Hepatocyte (in vitro differentiated cells): Measurements from ENCODE around the gene GTSE1. TPM values are rescaled to one million over a fixed set of nuclear protein-coding genes. Genes with fewer than 3 reads are reported as not detected.

Source experiments
- DNase-seq: peaks from one replicate; pipeline ENCODE4 v3.0.0-alpha.2; 2016; ENCODE audit warnings: low spot score
- H2AFZ ChIP-seq: fragments of 200-600 bp; sonication (generic); 2 replicates; pipeline ENCODE4 v1.6.0; 2016; ENCODE audit warnings: antibody characterized with exemption, mild to moderate bottlenecking
- H3K27ac ChIP-seq: fragments of 200-600 bp; sonication (generic); 2 replicates; pipeline ENCODE4 v1.5.1; 2016; ENCODE audit warnings: mild to moderate bottlenecking
- H3K27me3 ChIP-seq: fragments of 200-600 bp; sonication (generic); 2 replicates; pipeline ENCODE4 v1.6.1; 2016
- H3K36me3 ChIP-seq: fragments of 200-600 bp; sonication (generic); replicated peaks from 2 replicates; pipeline ENCODE4 v1.5.1; 2016; ENCODE audit warnings: low read depth; ENCODE audit not compliant: insufficient read depth
- H3K4me1 ChIP-seq: fragments of 200-600 bp; sonication (generic); 2 replicates; pipeline ENCODE4 v1.5.1; 2016; ENCODE audit warnings: mild to moderate bottlenecking, moderate library complexity; ENCODE audit not compliant: insufficient read depth
- H3K4me2 ChIP-seq: fragments of 200-600 bp; sonication (generic); 2 replicates; pipeline ENCODE4 v1.6.0; 2016
- H3K4me3 ChIP-seq: fragments of 200-600 bp; sonication (generic); 2 replicates; pipeline ENCODE4 v1.5.1; 2016; ENCODE audit warnings: mild to moderate bottlenecking
- H3K79me2 ChIP-seq: fragments of 200-600 bp; sonication (generic); 2 replicates; pipeline ENCODE4 v1.6.0; 2017; ENCODE audit warnings: mild to moderate bottlenecking
- H3K9me2 ChIP-seq: fragments of 200-600 bp; sonication (generic); replicated peaks from 2 replicates; pipeline ENCODE4 v1.6.0; 2017; ENCODE audit warnings: mild to moderate bottlenecking; ENCODE audit not compliant: insufficient read depth
- H3K9me3 ChIP-seq: fragments of 200-600 bp; sonication (generic); 2 replicates; pipeline ENCODE4 v1.5.1; 2016; ENCODE audit warnings: low read depth, mild to moderate bottlenecking
- H4K20me1 ChIP-seq: fragments of 200-600 bp; sonication (generic); 2 replicates; pipeline ENCODE4 v1.6.0; 2016; ENCODE audit warnings: mild to moderate bottlenecking; ENCODE audit not compliant: insufficient read depth, poor library complexity, severe bottlenecking
- CTCF ChIP-seq: fragments of 200-600 bp; sonication (generic); IDR thresholded peaks from 2 replicates; pipeline ENCODE4 v1.5.1; 2016; ENCODE audit warnings: antibody characterized with exemption, mild to moderate bottlenecking; ENCODE audit not compliant: poor library complexity
- EZH2 ChIP-seq: fragments of 200-600 bp; sonication (generic); IDR thresholded peaks from 2 replicates; pipeline ENCODE4 v1.6.1; 2016; ENCODE audit warnings: antibody characterized with exemption, mild to moderate bottlenecking, borderline replicate concordance
- EZH2phosphoT487 ChIP-seq: fragments of 200-600 bp; sonication (generic); IDR thresholded peaks from one replicate; pipeline ENCODE4 v1.6.1; 2018; ENCODE audit warnings: antibody characterized with exemption, mild to moderate bottlenecking, low read depth, moderate library complexity; ENCODE audit not compliant: unreplicated experiment, severe bottlenecking
- WGBS: methylation state at CpG from one replicate; pipeline ENCODE4 v1.1.6; 2016; ENCODE audit warnings: low lambda C conversion rate; ENCODE audit errors: missing lambda C conversion rate; 5-methylcytosine and 5-hydroxymethylcytosine counted together
- polyA plus RNA-seq: library from polyadenylated mRNA; unstranded; fragments of >200 nt; fragmentation: Nextera tagmentation; extraction: Ambion mirVana; gene quantifications from 2 replicates; pipeline ENCODE4 v1.2.1, GENCODE V29; 2016
- total RNA-seq: library from RNA; depleted of rRNA; stranded (reverse); fragments of >200 nt; gene quantifications from 2 replicates; pipeline ENCODE4 v1.2.3, GENCODE V29; 2014

The GTSE1 gene
- total and polyA plus RNA-seq, 2 experiments from 2014 or later: 4.1 to 4.4 TPM

GRCh38 chr22:46368422-46368821 lies 71.8 kb downstream of the GTSE1 start:
- Histone ChIP-seq H3K9me3 (no peaks in the 10 kb centered on the region), H3K36me3 (no peaks in the 10 kb centered on the region), H2AFZ (no peak overlapping the region), H3K27ac (no peak overlapping the region), H3K4me2 (no peak overlapping the region), H3K79me2 (no peaks in the 10 kb centered on the region), H3K27me3 (no peaks in the 10 kb centered on the region), H3K9me2 (no peaks in the 10 kb centered on the region), H3K4me1 (no peaks in the 10 kb centered on the region), H4K20me1 (no peaks in the 10 kb centered on the region), H3K4me3 (no peak overlapping the region)
- TF ChIP-seq EZH2phosphoT487: no peak
- no peak for TF ChIP-seq EZH2
- no peak for TF ChIP-seq CTCF
- DNase-seq: no peak
- 89% methylated on average over 11 of the region's 12 CpGs for WGBS

GRCh38 chr22:46368871-46369715 lies 72.4 kb downstream of the GTSE1 start:
- WGBS: 92% methylated on average over 29 of the region's 31 CpGs
- Histone ChIP-seq H3K36me3 (no peaks in the 10 kb centered on the region), H3K4me3 (no peak overlapping the region)

DNA sequence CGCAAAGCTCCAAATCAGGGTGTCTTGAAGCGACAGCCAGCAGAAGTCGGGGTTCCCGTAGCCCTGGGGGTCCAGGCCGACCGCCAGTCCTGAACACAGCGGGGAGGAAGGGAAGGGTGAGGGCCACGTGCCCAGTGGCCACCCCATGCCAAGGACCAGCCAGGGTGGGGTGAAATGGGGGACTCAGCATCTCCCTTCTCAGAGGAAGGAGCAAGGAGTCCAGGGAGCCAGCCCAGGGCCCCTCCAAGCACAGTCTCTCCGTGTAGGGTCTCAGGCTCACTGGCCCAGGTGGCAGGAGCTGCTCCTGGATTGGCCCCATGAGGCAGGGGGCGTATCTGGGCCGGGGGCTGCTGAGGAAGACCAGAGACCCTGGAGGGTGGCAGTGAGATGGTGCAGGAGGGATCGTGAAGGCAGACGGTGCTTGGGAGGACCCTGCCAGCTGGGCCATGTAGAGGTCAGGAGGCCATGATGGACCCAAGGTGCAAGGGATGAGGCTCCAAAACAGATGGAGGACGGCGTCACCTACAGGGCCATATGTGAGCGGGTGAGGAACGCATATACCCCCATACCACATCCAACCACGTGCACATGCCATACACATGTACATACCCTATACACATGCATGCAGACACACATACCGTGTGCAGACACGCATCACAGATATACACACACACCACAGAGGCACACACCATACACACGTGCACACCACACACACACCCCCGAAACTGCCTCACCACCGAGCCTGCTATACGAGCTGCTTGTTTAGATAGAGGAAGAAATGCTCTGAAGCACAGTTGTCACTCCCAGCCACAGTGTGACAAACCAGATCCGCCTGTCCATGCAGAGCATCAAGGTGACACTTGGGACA lies 73.3 kb downstream of the GTSE1 start:
- H3K4me1 ChIP-seq: no peaks in the 10 kb centered on the region
- TF ChIP-seq CTCF (no peak), EZH2phosphoT487 (no peak), EZH2 (no peak)
- H3K36me3 ChIP-seq: no peaks in the 10 kb centered on the region
- peak overlapping the region; percentile 54 for H3K4me2 ChIP-seq
- H3K27me3 ChIP-seq: no peaks in the 10 kb centered on the region
- H3K4me3 ChIP-seq: no peak overlapping the region
- WGBS: 87% methylated on average over 24 of the region's 25 CpGs
- H2AFZ ChIP-seq: no peak overlapping the region
- no peaks in the 10 kb centered on the region for H3K79me2 ChIP-seq
- no peaks in the 10 kb centered on the region for H4K20me1 ChIP-seq
- DNase-seq: no peak
- no peaks in the 10 kb centered on the region for H3K9me3 ChIP-seq
- H3K9me2 ChIP-seq: no peaks in the 10 kb centered on the region
- H3K27ac ChIP-seq: peak overlapping the region; percentile 85

More at GRCh38 chr22:46368871-46369715, 72.4 kb downstream of the GTSE1 start:
- DNase-seq: no peak
- Histone ChIP-seq H3K4me2 (no peak overlapping the region), H3K27me3 (no peaks in the 10 kb centered on the region), H4K20me1 (no peaks in the 10 kb centered on the region), H3K79me2 (no peaks in the 10 kb centered on the region), H3K9me3 (no peaks in the 10 kb centered on the region), H3K4me1 (no peaks in the 10 kb centered on the region), H2AFZ (no peak overlapping the region), H3K27ac (no peak overlapping the region), H3K9me2 (no peaks in the 10 kb centered on the region)
- TF ChIP-seq EZH2phosphoT487: no peak
- TF ChIP-seq EZH2: no peak
- no peak for TF ChIP-seq CTCF
